Measurements from ENCODE around the gene P3H2.

Gene P3H2

GRCh38 chr3:190124067-190124466 lies 3.4 kb upstream of the P3H2 start:
- no peak for DNase-seq

DNA sequence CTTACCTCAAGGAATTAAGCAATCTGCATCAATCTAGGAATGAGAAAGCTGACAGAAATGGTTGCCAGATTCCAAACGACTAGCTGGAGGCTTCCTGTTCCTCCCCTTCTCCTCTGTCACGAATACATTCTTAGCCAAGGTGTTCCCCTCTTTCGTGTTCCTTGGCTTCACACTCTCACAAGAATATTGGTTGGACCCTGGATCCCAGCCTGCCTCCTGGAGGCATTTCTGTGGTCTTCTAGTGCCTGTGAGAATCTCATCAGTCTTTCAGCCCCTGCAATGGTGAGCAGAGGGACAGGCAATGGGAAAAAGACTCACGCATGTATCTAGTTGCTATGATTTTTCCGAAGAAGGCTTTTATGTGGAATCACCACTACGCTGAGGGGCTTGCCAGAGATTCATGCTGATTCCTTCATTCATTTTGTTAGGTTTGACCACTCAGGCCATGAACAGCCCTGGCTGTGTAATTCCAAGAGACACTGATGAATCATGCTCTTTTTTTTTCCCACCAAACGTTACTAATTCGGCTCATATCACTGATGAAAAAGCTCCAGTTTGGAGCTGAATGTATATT lies 1.6 kb upstream of the P3H2 start:
- no peak for DNase-seq

DNA sequence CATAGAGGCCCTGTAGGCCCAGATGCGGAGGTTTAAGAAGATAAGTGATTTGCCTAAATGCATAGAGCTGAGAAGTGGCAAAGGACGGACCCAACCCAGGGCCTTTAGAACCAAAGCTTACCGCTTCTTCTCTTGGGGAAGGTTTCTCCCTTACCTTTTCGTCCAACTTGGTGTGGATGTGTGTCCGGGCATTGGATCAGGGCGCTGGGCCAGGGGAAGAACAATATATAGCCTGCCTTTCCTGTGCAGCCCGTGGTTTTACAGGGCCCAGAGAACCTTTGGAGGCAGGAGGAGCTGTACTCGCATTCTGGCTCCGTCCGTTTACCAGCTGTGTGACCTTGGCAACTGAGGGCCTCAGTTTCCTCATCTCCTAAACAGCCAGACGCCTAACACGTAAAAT lies 686 bp upstream of the P3H2 start:
- DNase-seq, result no peak

DNA sequence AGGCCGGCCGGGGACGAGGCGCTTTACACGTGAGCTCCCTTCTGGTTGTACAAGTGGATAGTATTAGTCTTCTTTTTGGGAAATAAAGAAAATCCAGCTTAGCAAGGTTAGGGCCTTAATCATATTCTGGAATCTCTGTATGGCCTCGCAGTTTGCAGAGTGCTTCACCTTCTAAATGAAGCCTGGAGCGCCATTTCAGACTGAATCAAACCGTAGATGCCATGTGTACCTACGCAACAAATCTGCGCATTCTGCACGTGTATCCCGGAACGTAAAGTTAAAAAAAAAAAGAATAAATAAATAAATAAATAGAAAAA lies 322 bp upstream of the P3H2 start:
- no peak for DNase-seq

GRCh38 chr3:190119461-190120268 lies 1.0 kb downstream of the P3H2 start:
- DNase-seq, result peak in 2 of 4 experiments; percentile 45 to 55

GRCh38 chr3:190118438-190118837 lies 2.3 kb downstream of the P3H2 start:
- DNase-seq, result no peak

DNA sequence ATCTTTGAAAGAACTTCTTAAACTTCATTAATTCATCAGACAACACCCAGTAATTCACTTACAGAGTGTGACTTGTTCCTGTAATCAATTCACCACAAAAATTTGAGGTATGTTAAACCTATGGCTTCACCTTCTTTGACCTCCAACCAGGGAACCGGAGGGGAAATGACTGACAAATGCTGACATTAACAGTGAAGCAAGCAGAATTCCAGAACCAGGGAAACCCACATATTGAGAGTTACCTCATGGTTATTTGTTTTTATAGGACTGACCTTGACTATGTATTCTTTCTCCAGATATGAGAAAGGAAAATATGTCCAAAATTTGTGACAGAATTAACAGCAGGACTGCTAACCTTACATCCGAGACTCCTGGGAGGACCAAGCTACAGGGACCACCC lies 2.7 kb downstream of the P3H2 start:
- DNase-seq, result no peak

DNA sequence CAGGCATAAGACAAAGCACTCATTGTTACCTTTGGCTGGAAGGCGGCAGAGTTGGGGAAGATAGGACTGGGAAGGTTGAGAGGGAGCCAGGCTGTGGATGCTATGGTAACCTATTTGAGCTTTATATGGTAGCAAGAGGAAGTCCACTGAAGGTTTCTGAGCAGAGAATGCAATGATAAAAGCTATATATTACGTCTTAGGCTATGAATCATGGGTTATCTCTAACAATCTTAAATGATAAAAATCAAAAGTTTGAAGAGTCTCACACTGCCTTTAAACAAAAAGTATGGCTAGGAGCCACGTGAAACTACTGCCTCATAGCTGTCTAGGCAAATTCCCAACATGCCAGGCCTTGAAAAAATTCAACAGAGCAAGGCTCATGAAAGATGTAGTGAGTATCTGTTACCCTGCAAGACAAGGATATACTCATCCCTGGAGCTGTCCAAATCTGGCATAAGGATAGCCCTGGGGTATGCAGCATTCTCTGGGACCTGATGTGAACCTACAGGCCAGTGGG lies 4.1 kb downstream of the P3H2 start:
- DNase-seq, result no peak

- no peak for DNase-seq
These were observed 9.9 kb downstream of the P3H2 start for GRCh38 chr3:190110826-190111225.

DNA sequence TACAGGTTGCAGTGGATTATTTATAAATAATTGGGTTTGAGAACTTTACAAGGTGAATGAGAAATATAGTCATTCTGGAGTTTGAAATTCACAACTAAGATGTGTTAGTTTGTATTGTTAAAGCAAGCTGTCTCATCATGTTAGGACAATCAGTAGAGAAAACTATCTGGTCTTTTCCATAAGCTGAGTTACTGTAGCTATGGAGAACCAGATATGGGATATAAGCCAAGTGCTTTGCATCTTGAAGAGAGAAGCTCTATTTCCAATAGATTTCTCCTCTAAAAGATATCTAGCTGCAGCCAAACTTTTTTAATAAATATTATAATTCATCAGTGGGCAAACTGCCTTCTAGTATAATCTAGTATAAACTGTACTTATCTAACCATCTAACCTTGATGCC lies 11.3 kb downstream of the P3H2 start:
- no peak for DNase-seq

GRCh38 chr3:190108804-190109203 lies 11.9 kb downstream of the P3H2 start:
- peak in 2 of 4 experiments; percentile 6 to 28 for DNase-seq

DNA sequence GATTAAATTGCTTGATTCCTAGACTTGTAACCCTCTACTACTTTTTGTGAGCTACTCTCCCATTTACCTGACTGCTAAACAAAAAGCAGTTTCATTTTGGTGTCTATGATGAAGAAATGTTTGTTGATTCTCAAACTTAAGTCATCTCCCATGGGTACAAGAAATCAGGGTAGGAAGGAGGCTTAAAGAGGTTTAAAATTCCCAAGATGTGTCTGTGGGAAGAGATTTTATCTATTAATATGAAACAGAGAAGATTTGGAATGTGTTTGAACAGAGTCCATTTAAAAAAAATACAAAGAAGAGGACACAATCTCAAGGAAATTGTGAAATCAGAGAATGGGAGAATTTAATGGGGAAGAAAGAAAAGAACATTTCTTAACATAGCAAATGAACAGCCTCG lies 14.8 kb downstream of the P3H2 start:
- DNase-seq, result no peak

GRCh38 chr3:190101320-190102011 lies 19.2 kb downstream of the P3H2 start:
- DNase-seq, result peak; percentile 49 to 78 (median 64)

- DNase-seq, result no peak
These were observed 21.6 kb downstream of the P3H2 start for GRCh38 chr3:190099099-190099498.

GRCh38 chr3:190097617-190098016 lies 23.1 kb downstream of the P3H2 start:
- no peak for DNase-seq

DNA sequence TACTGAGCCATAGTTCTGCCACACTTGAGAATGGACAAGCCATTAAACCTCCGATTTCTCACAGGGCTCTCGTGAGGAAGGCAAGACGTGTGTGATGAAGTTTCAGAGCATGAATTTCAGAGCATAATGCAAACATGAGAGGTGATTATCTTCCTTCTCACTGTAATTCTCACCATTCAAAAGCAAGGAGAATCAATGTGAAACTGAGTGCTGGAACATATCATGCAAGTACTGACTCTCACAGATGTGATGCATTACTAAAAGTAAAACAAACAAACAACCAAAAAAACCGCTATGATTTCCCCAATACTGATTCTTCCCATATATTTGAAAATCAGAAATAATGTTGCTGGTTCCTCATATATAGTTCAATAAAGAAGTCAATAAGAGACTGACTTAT lies 23.7 kb downstream of the P3H2 start:
- DNase-seq, result no peak

DNA sequence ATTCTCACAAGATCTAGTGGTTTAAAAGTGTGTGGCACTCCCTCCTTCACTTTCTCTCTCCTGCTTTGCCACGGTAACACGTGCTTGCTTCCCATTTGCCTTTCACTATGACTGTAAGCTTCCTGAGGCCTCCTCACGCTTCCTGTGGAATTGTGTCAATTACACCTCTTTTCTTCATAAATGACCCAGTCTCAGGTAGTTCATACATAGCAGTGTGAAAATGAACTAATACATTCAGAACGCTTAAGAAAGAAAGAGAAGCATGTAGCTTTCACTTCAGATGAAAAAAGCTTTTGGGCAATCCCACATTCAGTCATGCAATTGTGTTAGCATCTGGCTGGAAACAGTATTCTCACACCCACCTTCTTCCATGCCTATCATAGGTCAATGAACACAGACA lies 24.4 kb downstream of the P3H2 start:
- no peak for DNase-seq

GRCh38 chr3:190094160-190094718 lies 26.5 kb downstream of the P3H2 start:
- no peak for DNase-seq

GRCh38 chr3:190092250-190092649 lies 28.4 kb downstream of the P3H2 start:
- DNase-seq, result peak; percentile 18 to 73 (median 47)

DNA sequence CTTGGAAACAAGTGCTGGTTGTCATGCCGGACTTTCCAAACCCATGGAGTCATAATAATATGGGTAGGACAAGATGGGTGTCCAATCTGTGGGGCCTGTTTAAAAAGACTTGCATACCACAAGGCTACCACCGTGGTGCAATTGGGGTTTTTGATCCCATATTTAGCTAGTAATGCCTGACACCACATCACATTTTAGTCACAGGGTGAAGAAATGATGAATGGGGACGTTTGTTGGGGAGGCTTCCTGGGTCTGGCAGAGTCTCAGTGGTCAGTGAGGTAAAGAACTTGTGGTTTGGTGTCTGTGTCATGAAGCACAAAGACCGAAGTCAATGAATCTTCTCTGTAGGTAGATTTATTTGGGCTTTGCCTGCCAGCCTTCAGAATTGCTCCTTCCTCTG lies 31.0 kb downstream of the P3H2 start:
- DNase-seq, result no peak

DNA sequence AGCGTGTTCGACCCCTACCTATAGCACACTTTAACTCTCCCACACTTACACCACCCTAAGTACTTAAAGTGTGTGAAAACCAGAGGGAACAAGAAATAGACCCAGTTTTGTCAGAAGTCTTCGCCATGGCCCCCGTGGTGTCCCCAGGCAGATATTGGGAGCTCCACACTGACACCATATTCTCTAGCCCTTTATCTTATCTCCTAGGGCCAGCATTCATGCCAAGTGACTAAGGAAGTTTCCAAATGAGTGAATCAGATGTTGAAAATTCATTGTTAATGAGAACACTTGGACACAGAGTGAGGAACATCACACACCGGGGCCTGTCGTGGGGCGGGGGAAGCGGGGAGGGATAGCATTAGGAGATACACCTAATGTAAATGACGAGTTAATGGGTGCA lies 31.8 kb downstream of the P3H2 start:
- DNase-seq, result no peak

DNA sequence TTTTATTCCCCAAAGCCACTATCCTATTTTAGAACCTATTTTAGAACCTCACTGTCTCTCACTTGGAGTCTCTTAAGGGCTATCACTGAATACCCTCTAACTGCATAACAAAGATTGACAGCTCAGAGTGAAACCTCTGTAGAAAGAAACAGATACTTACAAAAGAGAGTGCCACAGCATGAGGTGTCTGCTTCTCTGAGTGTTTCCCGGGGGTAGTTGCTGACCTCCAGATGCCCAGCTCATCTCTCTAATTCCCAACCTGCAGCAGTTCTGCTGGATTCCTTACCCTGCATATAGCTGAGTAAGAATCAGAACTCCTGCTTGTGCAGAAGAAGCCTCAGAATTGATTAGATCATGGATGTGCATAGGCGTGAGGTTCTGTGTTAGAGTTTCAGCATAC lies 34.5 kb downstream of the P3H2 start:
- DNase-seq, result no peak

DNA sequence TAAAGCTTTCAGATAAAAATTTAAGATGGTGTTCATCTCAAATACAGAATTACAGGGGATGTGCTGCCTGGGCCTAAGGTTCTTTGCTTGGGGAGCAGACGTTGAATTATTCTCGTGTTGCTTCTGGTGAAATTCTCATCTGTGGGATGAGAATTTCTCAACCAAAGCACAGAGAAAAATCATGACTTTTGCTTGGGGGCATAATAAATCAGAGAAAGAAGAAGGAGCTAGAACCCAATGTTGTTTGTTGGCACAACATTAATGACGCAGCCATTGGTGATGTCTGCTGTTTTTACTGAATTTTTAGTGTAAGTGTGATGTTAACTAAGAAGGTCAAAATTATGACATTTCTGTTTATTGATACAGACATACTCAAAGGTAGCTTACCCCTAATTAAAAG lies 35.7 kb downstream of the P3H2 start:
- no peak for DNase-seq

DNA sequence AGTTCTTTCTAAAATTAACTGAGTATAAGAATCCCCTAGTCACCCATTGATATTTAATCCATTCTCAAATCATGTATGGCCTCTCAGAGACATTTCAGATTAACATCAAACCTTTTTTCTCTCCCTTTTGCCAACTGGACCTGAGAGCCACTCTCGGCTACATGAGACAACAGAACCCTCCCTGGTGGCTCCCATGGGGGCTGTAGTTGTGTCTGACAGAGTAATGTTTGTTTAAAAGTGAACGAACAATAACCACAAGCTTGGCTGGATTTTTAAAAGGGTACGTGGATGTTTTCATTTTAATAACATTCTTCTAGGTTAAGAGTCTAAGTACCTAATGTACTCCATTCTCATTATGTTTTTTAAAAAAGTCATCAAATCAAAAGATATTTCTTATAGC lies 37.1 kb downstream of the P3H2 start:
- DNase-seq, result no peak

Data from suppressor macrophage (primary cell).